ENCODE data around the gene ARRB1. TPM values are rescaled to one million over a fixed set of nuclear protein-coding genes. Genes with fewer than 3 reads are reported as not detected.

Gene ARRB1
- total RNA-seq, 1 experiment from 2014 or later: 116 TPM

GRCh38 chr11:75386942-75387630, 35.6 kb upstream of the ARRB1 start:
- Histone ChIP-seq H3K4me3 (ENCODE audit: low read depth, low read length) (no peak overlapping the region), H3K9me3 (0 out of 2 replicates have a peak, but pooled peaks cover 2% of the 10 kb centered on the region), H3K4me1 (peaks cover 46% of the 10 kb centered on the region), H3K36me3 (ENCODE audit: control insufficient read depth, insufficient read depth, low read length) (no peaks in the 10 kb centered on the region), H3K27me3 (replicated peaks; ENCODE audit: control insufficient read depth, insufficient read depth, low read length) (no peaks in the 10 kb centered on the region)
- DNase-seq: peak; percentile 92 to 97
- intact Hi-C loops (cut with micrococcal nuclease; ENCODE audit: unreplicated experiment): loop anchor here (1.0 kb wide), 2 partner anchors 35 to 44 kb away; no protein-coding TSS in a partner anchor
- Mint-ChIP-seq H3K27ac (ENCODE audit: unreplicated experiment) (no peak overlapping the region), H3K4me3 (ENCODE audit: unreplicated experiment) (peak overlapping the region; percentile 27), H3K27me3 (ENCODE audit: insufficient read depth, unreplicated experiment) (no peaks in the 10 kb centered on the region), H3K4me1 (ENCODE audit: low read depth, unreplicated experiment) (peaks cover 18% of the 10 kb centered on the region), H3K9me3 (ENCODE audit: unreplicated experiment) (no peaks in the 10 kb centered on the region), H3K36me3 (ENCODE audit: insufficient read depth, unreplicated experiment) (peaks cover 21% of the 10 kb centered on the region)
- TF ChIP-seq CTCF (IDR thresholded peaks at IDR 0.05; ENCODE audit: insufficient read depth in 1 of 2, low read depth in 1 of 2, low read length in 1 of 2, severe bottlenecking in 1 of 2, unreplicated experiment in 1 of 2): no peak
- ChIA-PET CTCF (interaction anchor here (0.6 to 4.4 kb wide), 25 partner anchors 13 to 197 kb away, joined by 3 to 31 read pairs (median 5); no protein-coding TSS in a partner anchor), POLR2A (interaction anchor here (0.6 to 1.2 kb wide), 7 partner anchors 14 to 1410 kb away, joined by 3 to 5 read pairs (median 4); no protein-coding TSS in a partner anchor)
- no TSS peak for BruUV-seq (replicated peaks)

GRCh38 chr11:75384438-75385080, 33.1 kb upstream of the ARRB1 start:
- H3K27me3 Mint-ChIP-seq (ENCODE audit: insufficient read depth, unreplicated experiment): no peaks in the 10 kb centered on the region
- H3K4me1 ChIP-seq: peaks cover 65% of the 10 kb centered on the region
- BruUV-seq (replicated peaks): no TSS peak

More at GRCh38 chr11:75384438-75385080, 33.1 kb upstream of the ARRB1 start:
- Histone ChIP-seq H3K27me3 (replicated peaks; ENCODE audit: control insufficient read depth, insufficient read depth, low read length) (no peaks in the 10 kb centered on the region), H3K9me3 (0 out of 2 replicates have a peak, but pooled peaks cover 2% of the 10 kb centered on the region), H3K4me3 (ENCODE audit: low read depth, low read length) (no peak overlapping the region), H3K36me3 (ENCODE audit: control insufficient read depth, insufficient read depth, low read length) (no peaks in the 10 kb centered on the region)
- intact Hi-C loops (cut with micrococcal nuclease; ENCODE audit: unreplicated experiment): loop anchor here (1.0 kb wide), 3 partner anchors 32 to 104 kb away; no protein-coding TSS in a partner anchor
- CTCF ChIA-PET: interaction anchor here (0.5 to 2.4 kb wide), 7 partner anchors 42 to 454 kb away, joined by 3 to 10 read pairs (median 4); no protein-coding TSS in a partner anchor
- peak; percentile 85 to 93 for DNase-seq
- H3K4me1 Mint-ChIP-seq (ENCODE audit: low read depth, unreplicated experiment): peaks cover 29% of the 10 kb centered on the region
- peak overlapping the region; percentile 29 for H3K27ac Mint-ChIP-seq (ENCODE audit: unreplicated experiment)
- POLR2A ChIA-PET: no interaction called here
- peak; percentile 99 to 100 for TF ChIP-seq CTCF (IDR thresholded peaks at IDR 0.05; ENCODE audit: insufficient read depth in 1 of 2, low read depth in 1 of 2, low read length in 1 of 2, severe bottlenecking in 1 of 2, unreplicated experiment in 1 of 2)
- no peaks in the 10 kb centered on the region for H3K9me3 Mint-ChIP-seq (ENCODE audit: unreplicated experiment)
- H3K4me3 Mint-ChIP-seq (ENCODE audit: unreplicated experiment): no peak overlapping the region
- peaks cover 27% of the 10 kb centered on the region for H3K36me3 Mint-ChIP-seq (ENCODE audit: insufficient read depth, unreplicated experiment)

All from Caco-2 (cell line).